ENCODE data around the gene TRPM2. TPM values are rescaled to one million over a fixed set of nuclear protein-coding genes. Genes with fewer than 3 reads are reported as not detected.

Gene TRPM2
- total and polyA plus RNA-seq, 2 experiments from 2014 or later, result not detected

GRCh38 chr21:44471996-44472395, 118.6 kb downstream of the TRPM2 start:
- Histone ChIP-seq H3K27me3 (no peaks in the 10 kb centered on the region), H3K9me3 (ENCODE audit: low read depth) (no peaks in the 10 kb centered on the region), H3K4me1 (ENCODE audit: low read depth) (no peaks in the 10 kb centered on the region), H3K36me3 (no peaks in the 10 kb centered on the region), H3K27ac (no peak overlapping the region), H3K4me3 (no peak overlapping the region)
- TF ChIP-seq, protein P1, sequence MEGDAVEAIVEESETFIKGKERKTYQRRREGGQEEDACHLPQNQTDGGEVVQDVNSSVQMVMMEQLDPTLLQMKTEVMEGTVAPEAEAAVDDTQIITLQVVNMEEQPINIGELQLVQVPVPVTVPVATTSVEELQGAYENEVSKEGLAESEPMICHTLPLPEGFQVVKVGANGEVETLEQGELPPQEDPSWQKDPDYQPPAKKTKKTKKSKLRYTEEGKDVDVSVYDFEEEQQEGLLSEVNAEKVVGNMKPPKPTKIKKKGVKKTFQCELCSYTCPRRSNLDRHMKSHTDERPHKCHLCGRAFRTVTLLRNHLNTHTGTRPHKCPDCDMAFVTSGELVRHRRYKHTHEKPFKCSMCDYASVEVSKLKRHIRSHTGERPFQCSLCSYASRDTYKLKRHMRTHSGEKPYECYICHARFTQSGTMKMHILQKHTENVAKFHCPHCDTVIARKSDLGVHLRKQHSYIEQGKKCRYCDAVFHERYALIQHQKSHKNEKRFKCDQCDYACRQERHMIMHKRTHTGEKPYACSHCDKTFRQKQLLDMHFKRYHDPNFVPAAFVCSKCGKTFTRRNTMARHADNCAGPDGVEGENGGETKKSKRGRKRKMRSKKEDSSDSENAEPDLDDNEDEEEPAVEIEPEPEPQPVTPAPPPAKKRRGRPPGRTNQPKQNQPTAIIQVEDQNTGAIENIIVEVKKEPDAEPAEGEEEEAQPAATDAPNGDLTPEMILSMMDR (IDR thresholded peaks at IDR 0.05; ENCODE audit: low read depth, low read length), result no peak
- DNase-seq (ENCODE audit: low read depth in 1 of 2, low spot score in 1 of 2), result no peak

DNA sequence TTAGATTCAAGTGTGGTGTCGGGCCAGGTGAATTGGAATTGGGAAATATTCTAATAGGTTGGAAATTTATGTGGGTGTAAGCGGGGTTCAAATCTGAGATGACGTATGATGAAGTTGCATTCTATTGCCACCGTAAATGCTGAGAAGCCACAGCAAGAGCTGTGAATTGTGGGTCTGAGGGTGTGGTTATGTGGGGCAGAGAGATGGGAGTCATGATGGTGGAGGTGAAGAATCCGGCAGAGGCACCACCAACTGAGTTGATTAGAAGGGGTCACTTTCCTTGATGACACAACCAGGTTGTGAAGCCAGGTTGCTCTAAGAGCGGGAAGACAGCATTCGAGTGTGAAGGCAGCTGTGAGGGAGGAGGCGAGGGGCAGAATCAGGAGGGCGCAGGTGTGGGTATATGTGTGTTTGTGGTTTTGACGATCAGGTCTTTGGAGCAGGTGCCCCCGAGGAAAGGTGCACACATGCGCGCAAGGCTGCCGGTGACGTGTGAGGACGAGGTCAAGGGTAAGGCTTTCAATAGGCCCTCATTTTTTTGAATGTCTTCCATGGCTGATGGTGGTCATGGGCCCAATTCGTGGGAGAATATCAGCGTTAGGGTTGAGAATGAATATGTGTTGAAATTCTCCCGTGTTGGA, 120.6 kb downstream of the TRPM2 start:
- no peak overlapping the region for H3K4me3 ChIP-seq
- H3K4me1 ChIP-seq (ENCODE audit: low read depth), result no peaks in the 10 kb centered on the region
- DNase-seq (ENCODE audit: low read depth in 1 of 2, low spot score in 1 of 2), result no peak
- H3K27ac ChIP-seq, result no peak overlapping the region
- TF ChIP-seq, protein P1 (IDR thresholded peaks at IDR 0.05; ENCODE audit: low read depth, low read length), result no peak
- H3K36me3 ChIP-seq, result no peaks in the 10 kb centered on the region
- no peaks in the 10 kb centered on the region for H3K27me3 ChIP-seq
- H3K9me3 ChIP-seq (ENCODE audit: low read depth), result no peaks in the 10 kb centered on the region

DNA sequence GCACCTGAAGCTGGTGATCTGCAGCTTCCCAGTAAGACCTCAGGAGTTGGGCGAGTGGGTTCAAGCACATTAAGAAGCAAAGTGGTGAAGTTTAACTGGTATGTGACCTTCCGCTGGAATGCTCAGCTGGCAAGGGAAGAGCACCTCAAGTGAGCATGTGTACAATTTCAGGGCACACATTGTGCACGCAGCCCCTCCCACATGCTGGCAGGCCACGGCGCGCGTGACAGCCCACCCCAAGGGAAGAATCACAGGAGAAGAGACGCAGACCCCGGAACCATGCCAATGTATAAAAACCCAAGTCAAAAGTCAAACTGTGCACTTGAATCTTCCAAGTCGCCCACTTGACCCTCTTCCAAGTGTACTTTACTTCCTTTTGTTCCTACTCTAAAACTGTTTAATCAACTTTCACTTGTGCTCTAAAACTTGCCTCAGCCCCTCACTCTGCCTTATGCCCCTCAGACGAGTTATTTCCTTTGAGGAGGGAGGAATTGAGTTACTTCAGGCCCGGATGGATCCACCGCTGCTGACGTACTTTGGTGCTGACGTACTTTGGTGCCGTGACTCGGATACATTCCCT, 121.9 kb downstream of the TRPM2 start:
- H3K9me3 ChIP-seq (ENCODE audit: low read depth), result no peaks in the 10 kb centered on the region
- no peak overlapping the region for H3K27ac ChIP-seq
- H3K4me1 ChIP-seq (ENCODE audit: low read depth), result peaks cover 2% of the 10 kb centered on the region
- H3K36me3 ChIP-seq, result no peaks in the 10 kb centered on the region
- H3K4me3 ChIP-seq, result no peak overlapping the region
- no peak for DNase-seq (ENCODE audit: low read depth in 1 of 2, low spot score in 1 of 2)
- TF ChIP-seq, protein P1 (IDR thresholded peaks at IDR 0.05; ENCODE audit: low read depth, low read length), result no peak
- no peaks in the 10 kb centered on the region for H3K27me3 ChIP-seq

- Histone ChIP-seq H3K27ac (no peak overlapping the region), H3K27me3 (no peaks in the 10 kb centered on the region), H3K4me1 (ENCODE audit: low read depth) (peaks cover 10% of the 10 kb centered on the region), H3K36me3 (no peaks in the 10 kb centered on the region), H3K9me3 (ENCODE audit: low read depth) (no peaks in the 10 kb centered on the region), H3K4me3 (no peak overlapping the region)
- no peak for DNase-seq (ENCODE audit: low read depth in 1 of 2, low spot score in 1 of 2)
- TF ChIP-seq, protein P1 (IDR thresholded peaks at IDR 0.05; ENCODE audit: low read depth, low read length), result no peak
Observed at GRCh38 chr21:44477131-44477530, 123.7 kb downstream of the TRPM2 start.

GRCh38 chr21:44477712-44478111, 124.3 kb downstream of the TRPM2 start:
- DNase-seq (ENCODE audit: low read depth in 1 of 2, low spot score in 1 of 2), result no peak
- no peaks in the 10 kb centered on the region for H3K9me3 ChIP-seq (ENCODE audit: low read depth)
- TF ChIP-seq, protein P1 (IDR thresholded peaks at IDR 0.05; ENCODE audit: low read depth, low read length), result no peak
- H3K4me3 ChIP-seq, result no peak overlapping the region
- no peaks in the 10 kb centered on the region for H3K36me3 ChIP-seq
- peaks cover 16% of the 10 kb centered on the region for H3K4me1 ChIP-seq (ENCODE audit: low read depth)
- H3K27me3 ChIP-seq, result no peaks in the 10 kb centered on the region
- no peak overlapping the region for H3K27ac ChIP-seq
